ENCODE measurements around the gene POM121L2.

The POM121L2 gene

GRCh38 chr6:27303613-27304272 is 8.3 kb downstream of the POM121L2 start:
- DNase-seq (ENCODE audit: low spot score in 2 of 2) = no peak
- no peak overlapping the region for H3K4me3 Mint-ChIP-seq
- H3K36me3 Mint-ChIP-seq = peaks cover 1% of the 10 kb centered on the region
- peaks cover 4% of the 10 kb centered on the region for H3K4me1 Mint-ChIP-seq
- ATAC-seq (ENCODE audit: low read depth) = no peak
- H3K27ac Mint-ChIP-seq = no peak overlapping the region
- H3K9me3 Mint-ChIP-seq = peaks cover 12% of the 10 kb centered on the region
- peaks cover 34% of the 10 kb centered on the region for H3K27me3 Mint-ChIP-seq

GRCh38 chr6:27297857-27298730 is 14.0 kb downstream of the POM121L2 start:
- DNase-seq (ENCODE audit: low spot score in 2 of 2) (no peak), ATAC-seq (ENCODE audit: low read depth) (no peak)
- peaks cover 32% of the 10 kb centered on the region for H3K27me3 Mint-ChIP-seq
- H3K4me1 Mint-ChIP-seq = no peaks in the 10 kb centered on the region
- peaks cover 1% of the 10 kb centered on the region for H3K36me3 Mint-ChIP-seq
- H3K27ac Mint-ChIP-seq = no peak overlapping the region
- H3K9me3 Mint-ChIP-seq = peaks cover 20% of the 10 kb centered on the region
- no peak overlapping the region for H3K4me3 Mint-ChIP-seq

GRCh38 chr6:27297484-27297856 is 14.6 kb downstream of the POM121L2 start:
- ATAC-seq (ENCODE audit: low read depth) = no peak
- Mint-ChIP-seq H3K27ac (no peak overlapping the region), H3K27me3 (peaks cover 30% of the 10 kb centered on the region), H3K4me3 (no peak overlapping the region), H3K9me3 (peaks cover 18% of the 10 kb centered on the region), H3K4me1 (no peaks in the 10 kb centered on the region), H3K36me3 (peaks cover 1% of the 10 kb centered on the region)
- DNase-seq (ENCODE audit: low spot score in 2 of 2) = no peak

GRCh38 chr6:27296106-27296783 is 15.8 kb downstream of the POM121L2 start:
- peak overlapping the region; percentile 32 for H3K27ac Mint-ChIP-seq
- ATAC-seq (ENCODE audit: low read depth) (no peak), DNase-seq (ENCODE audit: low spot score in 2 of 2) (no peak)
- no peaks in the 10 kb centered on the region for H3K4me1 Mint-ChIP-seq
- peaks cover 1% of the 10 kb centered on the region for H3K36me3 Mint-ChIP-seq
- H3K4me3 Mint-ChIP-seq = no peak overlapping the region
- peaks cover 18% of the 10 kb centered on the region for H3K9me3 Mint-ChIP-seq
- H3K27me3 Mint-ChIP-seq = peaks cover 29% of the 10 kb centered on the region

- peaks cover 15% of the 10 kb centered on the region for H3K9me3 Mint-ChIP-seq
- H3K4me1 Mint-ChIP-seq = no peaks in the 10 kb centered on the region
- no peaks in the 10 kb centered on the region for H3K36me3 Mint-ChIP-seq
- peak overlapping the region; percentile 32 for H3K27ac Mint-ChIP-seq
- H3K27me3 Mint-ChIP-seq = peaks cover 28% of the 10 kb centered on the region
- DNase-seq (ENCODE audit: low spot score in 2 of 2) (no peak), ATAC-seq (ENCODE audit: low read depth) (no peak)
- no peak overlapping the region for H3K4me3 Mint-ChIP-seq
Measured at GRCh38 chr6:27295301-27296079, 16.6 kb downstream of the POM121L2 start.

GRCh38 chr6:27294409-27294808 is 17.7 kb downstream of the POM121L2 start:
- no peaks in the 10 kb centered on the region for H3K36me3 Mint-ChIP-seq
- no peak overlapping the region for H3K27ac Mint-ChIP-seq
- no peak overlapping the region for H3K4me3 Mint-ChIP-seq
- peaks cover 31% of the 10 kb centered on the region for H3K27me3 Mint-ChIP-seq
- H3K9me3 Mint-ChIP-seq = peaks cover 18% of the 10 kb centered on the region
- no peak for DNase-seq (ENCODE audit: low spot score in 2 of 2)
- H3K4me1 Mint-ChIP-seq = no peaks in the 10 kb centered on the region
- ATAC-seq (ENCODE audit: low read depth) = no peak

GRCh38 chr6:27293436-27294098 is 18.5 kb downstream of the POM121L2 start:
- Mint-ChIP-seq H3K4me1 (no peaks in the 10 kb centered on the region), H3K4me3 (no peak overlapping the region), H3K27ac (no peak overlapping the region), H3K27me3 (peaks cover 37% of the 10 kb centered on the region), H3K36me3 (no peaks in the 10 kb centered on the region), H3K9me3 (peaks cover 22% of the 10 kb centered on the region)
- no peak for ATAC-seq (ENCODE audit: low read depth)
- no peak for DNase-seq (ENCODE audit: low spot score in 2 of 2)

GRCh38 chr6:27290850-27291208 is 21.2 kb downstream of the POM121L2 start:
- Mint-ChIP-seq H3K27ac (peak overlapping the region; percentile 35), H3K36me3 (peaks cover 2% of the 10 kb centered on the region), H3K9me3 (peaks cover 18% of the 10 kb centered on the region), H3K4me3 (no peak overlapping the region), H3K27me3 (peaks cover 39% of the 10 kb centered on the region), H3K4me1 (no peaks in the 10 kb centered on the region)
- ATAC-seq (ENCODE audit: low read depth) = no peak
- no peak for DNase-seq (ENCODE audit: low spot score in 2 of 2)

- DNase-seq (ENCODE audit: low spot score in 2 of 2) (no peak), ATAC-seq (ENCODE audit: low read depth) (no peak)
- Mint-ChIP-seq H3K9me3 (peaks cover 16% of the 10 kb centered on the region), H3K36me3 (peaks cover 4% of the 10 kb centered on the region), H3K4me3 (no peak overlapping the region), H3K27me3 (peaks cover 37% of the 10 kb centered on the region), H3K27ac (peak overlapping the region; percentile 35), H3K4me1 (no peaks in the 10 kb centered on the region)
Measured at GRCh38 chr6:27290065-27290849, 21.8 kb downstream of the POM121L2 start.

GRCh38 chr6:27288136-27289044 is 23.7 kb downstream of the POM121L2 start:
- ATAC-seq (ENCODE audit: low read depth) (no peak), DNase-seq (ENCODE audit: low spot score in 2 of 2) (no peak)
- no peaks in the 10 kb centered on the region for H3K4me1 Mint-ChIP-seq
- H3K9me3 Mint-ChIP-seq = peaks cover 20% of the 10 kb centered on the region
- peaks cover 40% of the 10 kb centered on the region for H3K27me3 Mint-ChIP-seq
- peaks cover 7% of the 10 kb centered on the region for H3K36me3 Mint-ChIP-seq
- H3K4me3 Mint-ChIP-seq = no peak overlapping the region
- H3K27ac Mint-ChIP-seq = no peak overlapping the region

GRCh38 chr6:27287751-27288135 is 24.3 kb downstream of the POM121L2 start:
- H3K4me1 Mint-ChIP-seq = no peaks in the 10 kb centered on the region
- DNase-seq (ENCODE audit: low spot score in 2 of 2) = no peak
- H3K27me3 Mint-ChIP-seq = peaks cover 41% of the 10 kb centered on the region
- peaks cover 7% of the 10 kb centered on the region for H3K36me3 Mint-ChIP-seq
- H3K27ac Mint-ChIP-seq = peak overlapping the region; percentile 24
- peaks cover 20% of the 10 kb centered on the region for H3K9me3 Mint-ChIP-seq
- ATAC-seq (ENCODE audit: low read depth) = no peak
- H3K4me3 Mint-ChIP-seq = no peak overlapping the region

GRCh38 chr6:27286141-27286540 is 25.9 kb downstream of the POM121L2 start:
- ATAC-seq (ENCODE audit: low read depth) = no peak
- H3K36me3 Mint-ChIP-seq = peaks cover 7% of the 10 kb centered on the region
- no peak overlapping the region for H3K27ac Mint-ChIP-seq
- no peak overlapping the region for H3K4me3 Mint-ChIP-seq
- H3K27me3 Mint-ChIP-seq = peaks cover 38% of the 10 kb centered on the region
- peaks cover 20% of the 10 kb centered on the region for H3K9me3 Mint-ChIP-seq
- no peak for DNase-seq (ENCODE audit: low spot score in 2 of 2)
- H3K4me1 Mint-ChIP-seq = no peaks in the 10 kb centered on the region
